ENCODE results near the gene GSK3B. TPM values are rescaled to one million over a fixed set of nuclear protein-coding genes. Genes with fewer than 3 reads are reported as not detected.

The GSK3B gene
- total RNA-seq, 4 donors from 2014 or later: 34.6 to 65.2 (median 42.6) TPM

- H3K27ac ChIP-seq: no peak overlapping the region
- no peak overlapping the region for H3K4me3 ChIP-seq
- TF ChIP-seq CTCF (IDR thresholded peaks at IDR 0.05) (no peak), POLR2A (IDR thresholded peaks at IDR 0.05) (no peak)
- H3K9me3 ChIP-seq: no peaks in the 10 kb centered on the region
- H3K4me1 ChIP-seq: no peaks in the 10 kb centered on the region
- H3K27me3 ChIP-seq: no peaks in the 10 kb centered on the region
- DNase-seq: no peak
- H3K36me3 ChIP-seq: no peaks in the 10 kb centered on the region
These were observed 149.0 kb downstream of the GSK3B start for GRCh38 chr3:119945291-119945690.

GRCh38 chr3:119944091-119944490 lies 150.2 kb downstream of the GSK3B start:
- Histone ChIP-seq H3K27me3 (no peaks in the 10 kb centered on the region), H3K36me3 (no peaks in the 10 kb centered on the region), H3K4me1 (no peaks in the 10 kb centered on the region), H3K4me3 (no peak overlapping the region), H3K9me3 (no peaks in the 10 kb centered on the region), H3K27ac (no peak overlapping the region)
- no peak for DNase-seq
- TF ChIP-seq POLR2A (IDR thresholded peaks at IDR 0.05) (no peak), CTCF (IDR thresholded peaks at IDR 0.05) (no peak)

DNA sequence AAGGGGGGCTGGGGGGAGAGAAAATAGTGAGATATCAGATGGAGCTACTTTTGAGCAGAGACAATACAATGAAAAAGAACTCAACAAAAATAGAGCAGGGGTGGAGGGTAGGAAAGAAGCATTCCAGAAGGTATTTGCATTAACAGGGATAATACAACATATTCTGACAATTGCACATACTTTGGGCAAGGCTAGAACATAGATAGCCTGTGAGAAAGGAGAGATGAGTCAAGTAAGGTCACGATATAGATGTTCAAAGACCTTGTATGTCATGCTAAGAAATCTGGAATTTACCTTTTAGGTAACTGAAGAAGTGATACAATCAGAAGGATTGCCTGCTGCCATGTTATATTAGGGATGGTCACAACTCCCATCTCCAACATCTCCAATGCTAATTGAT lies 155.2 kb downstream of the GSK3B start:
- Histone ChIP-seq H3K36me3 (no peaks in the 10 kb centered on the region), H3K4me1 (no peaks in the 10 kb centered on the region), H3K4me3 (no peak overlapping the region), H3K9me3 (no peaks in the 10 kb centered on the region), H3K27ac (no peak overlapping the region), H3K27me3 (no peaks in the 10 kb centered on the region)
- no peak for DNase-seq
- TF ChIP-seq POLR2A (IDR thresholded peaks at IDR 0.05) (no peak), CTCF (IDR thresholded peaks at IDR 0.05) (no peak)

DNA sequence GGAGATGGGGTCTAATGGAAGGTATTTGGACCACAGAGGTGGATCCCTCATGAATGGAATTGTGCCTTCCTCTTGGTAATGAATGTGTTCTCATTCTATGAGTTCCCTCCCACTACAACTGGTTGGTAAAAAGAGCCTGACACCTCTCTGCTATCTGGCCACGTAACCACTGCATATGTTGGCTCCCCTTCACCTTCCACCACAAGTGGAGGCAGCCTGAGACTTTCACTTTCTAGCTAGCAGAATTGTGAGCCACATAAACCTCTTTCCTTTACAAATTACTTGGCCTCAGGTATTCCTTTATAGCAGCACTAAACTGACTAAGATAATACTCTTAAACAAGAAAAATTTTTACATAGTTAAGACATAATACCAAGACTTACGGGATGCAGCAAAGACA lies 157.0 kb downstream of the GSK3B start:
- no peak for TF ChIP-seq POLR2A (IDR thresholded peaks at IDR 0.05)
- TF ChIP-seq CTCF (IDR thresholded peaks at IDR 0.05): no peak

DNA sequence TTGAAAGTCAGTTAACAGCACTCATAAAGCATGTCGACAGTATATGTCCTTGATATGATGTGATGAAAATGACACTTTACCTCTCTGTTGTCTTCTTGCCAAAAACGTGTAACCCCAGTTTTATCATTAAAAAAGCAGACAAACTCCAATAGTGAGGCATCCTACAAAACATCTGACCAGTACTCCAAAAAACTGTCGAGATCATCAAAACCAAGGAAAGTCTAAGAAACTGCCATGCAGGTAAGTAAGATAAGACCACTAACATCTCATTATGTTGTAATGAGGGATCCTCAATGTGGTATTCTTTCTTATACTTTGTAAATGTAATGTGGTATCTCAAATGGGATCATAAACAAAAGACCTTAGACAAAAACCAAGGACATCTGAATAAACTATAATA lies 160.0 kb downstream of the GSK3B start:
- Histone ChIP-seq H3K36me3 (no peaks in the 10 kb centered on the region), H3K27ac (no peak overlapping the region), H3K27me3 (no peaks in the 10 kb centered on the region), H3K4me1 (no peaks in the 10 kb centered on the region), H3K4me3 (no peak overlapping the region), H3K9me3 (no peaks in the 10 kb centered on the region)
- no peak for DNase-seq
- TF ChIP-seq POLR2A (IDR thresholded peaks at IDR 0.05) (no peak), CTCF (IDR thresholded peaks at IDR 0.05) (no peak)

More for the DNA sequence above, 157.0 kb downstream of the GSK3B start:
- no peak for DNase-seq
- Histone ChIP-seq H3K27me3 (no peaks in the 10 kb centered on the region), H3K4me1 (no peaks in the 10 kb centered on the region), H3K36me3 (no peaks in the 10 kb centered on the region), H3K27ac (no peak overlapping the region), H3K9me3 (no peaks in the 10 kb centered on the region), H3K4me3 (no peak overlapping the region)

DNA sequence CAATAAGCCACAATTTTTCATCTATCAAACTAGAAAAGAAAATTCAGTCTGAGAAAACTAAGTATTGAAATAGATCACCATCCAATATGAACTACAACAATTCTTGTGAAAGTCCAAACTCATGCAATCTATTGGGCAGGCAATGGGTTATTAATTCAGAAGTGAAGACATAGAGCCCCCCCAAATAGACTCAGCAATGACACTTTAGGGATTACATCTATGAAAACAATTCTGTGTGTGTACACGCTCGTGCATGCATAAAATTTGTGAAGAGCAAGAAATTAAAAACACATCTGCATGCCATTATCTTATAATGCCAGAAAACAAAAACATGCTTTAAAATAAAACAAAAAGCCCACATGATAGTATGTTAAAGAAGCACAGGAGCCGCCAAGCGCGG lies 161.0 kb downstream of the GSK3B start:
- Histone ChIP-seq H3K9me3 (no peaks in the 10 kb centered on the region), H3K36me3 (no peaks in the 10 kb centered on the region), H3K27ac (no peak overlapping the region), H3K27me3 (no peaks in the 10 kb centered on the region), H3K4me3 (no peak overlapping the region), H3K4me1 (no peaks in the 10 kb centered on the region)
- DNase-seq: no peak
- TF ChIP-seq POLR2A (IDR thresholded peaks at IDR 0.05): no peak
- TF ChIP-seq CTCF (IDR thresholded peaks at IDR 0.05): no peak
